ENCODE measurements around the gene GGN. TPM values are rescaled to one million over a fixed set of nuclear protein-coding genes. Genes with fewer than 3 reads are reported as not detected.

The GGN gene
- total RNA-seq, 1 experiment from 2014 or later: 1.5 TPM

GRCh38 chr19:38360351-38360750, 27.5 kb downstream of the GGN start:
- Histone ChIP-seq H3K27ac (ENCODE audit: insufficient read length, low read depth, low read length) (no peak overlapping the region), H3T11ph (ENCODE audit: low read length) (no peak overlapping the region), H2BK15ac (ENCODE audit: low read depth, low read length) (no peak overlapping the region), H4K91ac (ENCODE audit: insufficient read length, low read depth, low read length) (no peak overlapping the region), H2AK5ac (ENCODE audit: insufficient read length, low read length) (no peak overlapping the region), H2BK120ac (ENCODE audit: low read depth, low read length, poor library complexity, severe bottlenecking) (no peak overlapping the region), H2BK20ac (ENCODE audit: low read depth, low read length, poor library complexity, severe bottlenecking) (no peak overlapping the region), H3K14ac (ENCODE audit: insufficient read depth, low read length) (no peak overlapping the region), H4K5ac (ENCODE audit: insufficient read length, low read depth, low read length) (no peak overlapping the region), H2AFZ (ENCODE audit: low read length) (no peak overlapping the region), H2BK5ac (ENCODE audit: insufficient read length, low read length) (no peak overlapping the region), H4K8ac (replicated peaks; ENCODE audit: insufficient read length, low read depth, low read length) (no peak overlapping the region), H2BK12ac (ENCODE audit: insufficient read length, low read depth, low read length) (no peak overlapping the region), H3K79me2 (ENCODE audit: insufficient read depth, low read length) (no peaks in the 10 kb centered on the region), H3K27me3 (ENCODE audit: insufficient read depth, low read length) (peaks cover 14% of the 10 kb centered on the region; the same call in 1 of the 2 replicates), H3K23ac (ENCODE audit: insufficient read length, low read depth, low read length) (no peak overlapping the region), H3K4me1 (ENCODE audit: insufficient read depth, low read length) (no peaks in the 10 kb centered on the region), H3K79me1 (ENCODE audit: insufficient read depth, low read depth, low read length, poor library complexity, severe bottlenecking) (no peaks in the 10 kb centered on the region), H3K9ac (ENCODE audit: extremely low read depth, insufficient read length, low read length) (no peak overlapping the region), H3K4ac (ENCODE audit: low read depth, low read length) (no peak overlapping the region), H3K56ac (ENCODE audit: insufficient read length, low read depth, low read length) (no peak overlapping the region), H3K4me2 (ENCODE audit: insufficient read depth, insufficient read length, low read length) (no peak overlapping the region), H3K23me2 (ENCODE audit: insufficient read length, low read depth, low read length, poor library complexity, severe bottlenecking) (peaks cover 6% of the 10 kb centered on the region), H4K20me1 (ENCODE audit: control insufficient read depth, insufficient read depth, insufficient read length) (no peaks in the 10 kb centered on the region), H3K9me3 (ENCODE audit: control insufficient read depth, low read depth, low read length) (no peaks in the 10 kb centered on the region), H3K18ac (ENCODE audit: insufficient read length, low read depth, low read length) (no peak overlapping the region)
- Mint-ChIP-seq H3K4me3 (peak overlapping the region; percentile 83 to 92; a peak in 4 of 5 replicates), H3K27me3 (ENCODE audit: low read depth) (peaks cover 73% of the 10 kb centered on the region), H3K36me3 (ENCODE audit: insufficient read depth in 1 of 3, low read depth in 3 of 3) (peaks cover 0 to 4% (median 0%) of the 10 kb centered on the region in 3 experiments; a peak in 3 of 7 replicates), H3K27ac (no peak overlapping the region), H3K4me1 (peaks cover 10 to 16% of the 10 kb centered on the region in 2 experiments), H3K9me3 (peaks cover 4 to 8% of the 10 kb centered on the region in 2 experiments; a peak in 2 of 5 replicates)
- no peak for DNase-seq
- no CpG with 5 or more reads among the region's 9 CpGs for WGBS (ENCODE audit: extremely low coverage, insufficient read length, low lambda C conversion rate)
- TF ChIP-seq CTCF (conservative IDR thresholded peaks at IDR 0.05): no peak

All from H9 (cell line).